H1 (cell line): ENCODE measurements around the gene ABI1. TPM values are rescaled to one million over a fixed set of nuclear protein-coding genes. Genes with fewer than 3 reads are reported as not detected.

Experiments used
- CTCF ChIA-PET: fragments of 300-600 bp; sonication (Branson Sonifier 250); formaldehyde crosslinking; loops from one replicate; lab custom pipeline; 2021; ENCODE audit not compliant: partially characterized antibody; lab: Charles Lee
- POLR2A ChIA-PET: fragments of 300-600 bp; sonication (Branson Sonifier 250); formaldehyde crosslinking; loops from one replicate; lab custom pipeline; 2021; ENCODE audit warnings: inconsistent platforms; ENCODE audit not compliant: partially characterized antibody; lab: Charles Lee
- DNase-seq, 2 experiments: peaks; one replicate each; pipeline versions ENCODE4 v3.0.0 to v3.0.0-alpha.2; 2010 to 2022; ENCODE audit warnings: low spot score in 2 of 2, low read depth in 1 of 2, mixed read lengths in 1 of 2
- FAIRE-seq: peaks from 2 replicates; lab custom pipeline; 2011; peaks lifted over from hg19 to GRCh38; lab: Jason Lieb, UNC
- H2AFZ ChIP-seq: 2 replicates; pipeline ENCODE4 v1.8.1; 2012; ENCODE audit warnings: low read length, inconsistent platforms
- H2AK5ac ChIP-seq: 2 replicates; pipeline ENCODE4 v1.6.1; 2013; ENCODE audit warnings: low read depth, low read length
- H2BK120ac ChIP-seq: replicated peaks from 2 replicates; pipeline ENCODE3; 2013; ENCODE audit warnings: low read depth, low read length, inconsistent platforms
- H2BK12ac ChIP-seq: 2 replicates; pipeline ENCODE4 v1.6.1; 2013; ENCODE audit warnings: low read depth, low read length
- H2BK15ac ChIP-seq: 2 replicates; pipeline ENCODE4 v1.6.1; 2013; ENCODE audit warnings: low read length
- H2BK20ac ChIP-seq: 2 replicates; pipeline ENCODE4 v1.6.1; 2013; ENCODE audit warnings: low read length
- H2BK5ac ChIP-seq: 2 replicates; pipeline ENCODE4 v1.6.1; 2013; ENCODE audit warnings: low read depth, low read length
- H3K14ac ChIP-seq: 2 replicates; pipeline ENCODE4 v1.6.1; 2013; ENCODE audit warnings: inconsistent platforms; ENCODE audit not compliant: insufficient read length
- H3K18ac ChIP-seq: 2 replicates; pipeline ENCODE4 v1.6.1; 2013; ENCODE audit warnings: low read length; ENCODE audit errors: extremely low read depth
- H3K23ac ChIP-seq: 2 replicates; pipeline ENCODE4 v1.6.1; 2013; ENCODE audit warnings: inconsistent platforms; ENCODE audit not compliant: insufficient read length
- H3K23me2 ChIP-seq: 2 replicates; pipeline ENCODE4 v1.6.1; 2013; ENCODE audit warnings: low read depth, low read length
- H3K27ac ChIP-seq: 2 replicates; pipeline ENCODE4 v1.6.1; 2011; ENCODE audit warnings: low read depth, low read length, inconsistent platforms
- H3K27me3 ChIP-seq, 4 experiments: replicated peaks in 1 of 4; 1 replicate in 1 of 4; 2 replicates in 3 of 4; pipeline versions ENCODE4 v1.6.1 to v1.8.1; 2011 to 2013; ENCODE audit warnings: low read length in 3 of 4, mild to moderate bottlenecking in 3 of 4, inconsistent platforms in 2 of 4, mixed read lengths in 2 of 4, moderate library complexity in 1 of 4; ENCODE audit not compliant: control insufficient read depth in 3 of 4, insufficient read depth in 3 of 4; ENCODE audit errors: extremely low read depth in 1 of 4
- H3K36me3 ChIP-seq, 4 experiments: 2 replicates each; pipeline versions ENCODE4 v1.6.1 to v1.8.1; 2011 to 2013; ENCODE audit warnings: mild to moderate bottlenecking in 4 of 4, low read length in 3 of 4, moderate library complexity in 2 of 4, control low read depth in 1 of 4, inconsistent platforms in 1 of 4; ENCODE audit not compliant: insufficient read depth in 4 of 4, control insufficient read depth in 2 of 4
- H3K4ac ChIP-seq: replicated peaks from 2 replicates; pipeline ENCODE3; 2013; ENCODE audit warnings: low read length, low read depth, mixed read lengths, inconsistent platforms; ENCODE audit not compliant: insufficient read length
- H3K4me1 ChIP-seq, 4 experiments: replicated peaks in 1 of 4; 1 replicate in 1 of 4; 2 replicates in 3 of 4; pipeline versions ENCODE4 v1.6.1 to v1.8.1; 2011 to 2013; ENCODE audit warnings: low read length in 3 of 4, inconsistent platforms in 2 of 4, mixed read lengths in 1 of 4; ENCODE audit not compliant: insufficient read depth in 4 of 4, control insufficient read depth in 3 of 4
- H3K4me2 ChIP-seq, 2 experiments: 2 replicates each; pipeline versions ENCODE4 v1.6.1 to v1.8.1; 2011 to 2013; ENCODE audit warnings: low read depth in 2 of 2, low read length in 2 of 2, control low read depth in 1 of 2, inconsistent platforms in 1 of 2, mild to moderate bottlenecking in 1 of 2; ENCODE audit not compliant: insufficient read depth in 1 of 2
- H3K4me3 ChIP-seq, 4 experiments: fragments of 200-600, 300-600 bp in 1 of 4; sonication (generic), shearing (Covaris generic), sonication (Bioruptor Twin) in 1 of 4; 2 replicates each; pipeline versions ENCODE4 v1.5.1 to v1.8.1; 2011 to 2016; ENCODE audit warnings: low read length in 4 of 4, low read depth in 3 of 4, control low read depth in 2 of 4, inconsistent platforms in 2 of 4, mild to moderate bottlenecking in 2 of 4, mixed read lengths in 1 of 4, moderate library complexity in 1 of 4; ENCODE audit not compliant: insufficient read depth in 2 of 4; ENCODE audit errors: extremely low read depth in 1 of 4
- H3K56ac ChIP-seq: replicated peaks from 2 replicates; pipeline ENCODE3; 2013; ENCODE audit warnings: low read depth, mild to moderate bottlenecking, mixed read lengths, low read length, inconsistent platforms; ENCODE audit not compliant: insufficient read length
- H3K79me1 ChIP-seq: 2 replicates; pipeline ENCODE4 v1.6.1; 2013; ENCODE audit warnings: low read depth, low read length, control low read depth
- H3K79me2 ChIP-seq, 2 experiments: 2 replicates each; pipeline versions ENCODE4 v1.6.1 to v1.8.1; 2012 to 2013; ENCODE audit warnings: low read length in 2 of 2, mild to moderate bottlenecking in 2 of 2, inconsistent platforms in 1 of 2; ENCODE audit not compliant: insufficient read depth in 2 of 2, control insufficient read depth in 1 of 2
- H3K9ac ChIP-seq, 4 experiments: replicated peaks in 1 of 4; 1 replicate in 1 of 4; 2 replicates in 3 of 4; pipeline versions ENCODE4 v1.6.1 to v1.8.1; 2011 to 2013; ENCODE audit warnings: low read depth in 3 of 4, low read length in 3 of 4, control low read depth in 2 of 4, mild to moderate bottlenecking in 2 of 4, moderate library complexity in 2 of 4, inconsistent platforms in 1 of 4; ENCODE audit errors: extremely low read depth in 1 of 4
- H3K9me3 ChIP-seq, 2 experiments: 2 replicates each; pipeline versions ENCODE4 v1.6.1 to v1.8.1; 2012 to 2013; ENCODE audit warnings: mild to moderate bottlenecking in 2 of 2, moderate library complexity in 2 of 2, control low read depth in 1 of 2, inconsistent platforms in 1 of 2, low read depth in 1 of 2, low read length in 1 of 2, mixed read lengths in 1 of 2; ENCODE audit not compliant: insufficient read depth in 2 of 2
- H4K20me1 ChIP-seq, 2 experiments: replicated peaks in 1 of 2; 2 replicates each; pipeline versions ENCODE3 to v1.8.1; 2011 to 2013; ENCODE audit warnings: inconsistent platforms in 2 of 2, low read length in 2 of 2, mild to moderate bottlenecking in 1 of 2; ENCODE audit not compliant: insufficient read depth in 2 of 2, control insufficient read depth in 1 of 2
- H4K5ac ChIP-seq: 2 replicates; pipeline ENCODE4 v1.6.1; 2013; ENCODE audit warnings: low read length, low read depth, mixed read lengths, inconsistent platforms; ENCODE audit not compliant: insufficient read length
- H4K8ac ChIP-seq: 2 replicates; pipeline ENCODE4 v1.8.0; 2013; ENCODE audit warnings: mild to moderate bottlenecking, moderate library complexity, low read length, inconsistent platforms; ENCODE audit not compliant: insufficient read depth; ENCODE audit errors: extremely low read depth
- H4K91ac ChIP-seq: replicated peaks from 2 replicates; pipeline ENCODE3; 2013; ENCODE audit warnings: low read length, mixed read lengths, inconsistent platforms; ENCODE audit not compliant: insufficient read length
- CHD1 ChIP-seq: IDR thresholded peaks from 2 replicates; pipeline ENCODE4 v1.6.1; 2012; ENCODE audit warnings: low read depth, low read length, improper control_type of control experiment
- CHD2 ChIP-seq: IDR thresholded peaks from 2 replicates; pipeline ENCODE4 v1.6.1; 2012; ENCODE audit warnings: low read length, improper control_type of control experiment
- RAD21 ChIP-seq, 2 experiments: IDR thresholded peaks in 1 of 2; conservative IDR thresholded peaks in 1 of 2; 2 replicates each; pipeline ENCODE4 v1.6.1; 2011; ENCODE audit warnings: low read depth in 2 of 2, low read length in 2 of 2, improper control_type of control experiment in 1 of 2, inconsistent platforms in 1 of 2, mild to moderate bottlenecking in 1 of 2, moderate library complexity in 1 of 2
- SUZ12 ChIP-seq: fragments of 200-600 bp; sonication (generic); IDR thresholded peaks from 2 replicates; pipeline ENCODE4 v1.6.1; 2012; ENCODE audit warnings: mild to moderate bottlenecking, inconsistent platforms, low read length, moderate library complexity, mixed read lengths
- TAF7 ChIP-seq: optimal IDR thresholded peaks from 2 replicates; pipeline ENCODE3; 2011; ENCODE audit warnings: low read depth, mild to moderate bottlenecking, inconsistent platforms, low read length, moderate library complexity, borderline replicate concordance
- WGBS, 2 experiments: shearing (Covaris generic) in 1 of 2; methylation state at CpG; one replicate each; pipeline versions ENCODE4 v1.1.6 to v1.1.7; 2013 to 2015; ENCODE audit warnings: low lambda C conversion rate in 2 of 2, mixed read lengths in 2 of 2, inconsistent platforms in 1 of 2, low coverage in 1 of 2, missing lambda C conversion rate in 1 of 2; ENCODE audit not compliant: insufficient replicate concordance in 2 of 2, insufficient coverage in 1 of 2, insufficient read length in 1 of 2; ENCODE audit errors: extremely low coverage in 1 of 2, missing lambda C conversion rate in 1 of 2; 5-methylcytosine and 5-hydroxymethylcytosine counted together
- polyA plus RNA-seq, 7 experiments: library from polyadenylated mRNA; depleted of rRNA in 3 of 7; stranded (reverse) in 5 of 7; unstranded in 2 of 7; fragments of >200 nt in 5 of 7; fragments of 200-250 nt in 2 of 7; gene quantifications; 1 replicate in 5 of 7; 2 replicates in 1 of 7; 4 replicates in 1 of 7; pipeline versions ENCODE4 v1.2.1 to v1.2.3, GENCODE V29; 2011 to 2013; ENCODE audit warnings: missing spikeins in 2 of 7, mixed read lengths in 2 of 7
- total RNA-seq: library from RNA; stranded (reverse); fragmentation: NEBNext Ultra II Directional; extraction: Animal tissue kit (Norgen Biotek cat#: 25700); gene quantifications from 2 replicates; pipeline ENCODE4 v1.2.1, GENCODE V29; 2021

ABI1 gene
- total and polyA plus RNA-seq, 2 of the 8 experiments (the other 6 are each of a cell fraction or from before 2014, with no cell fraction given): 35.4 to 37.0 TPM

- no peak overlapping the region for H3K4me3 ChIP-seq
- no peak overlapping the region for H2BK20ac ChIP-seq
- no peak for DNase-seq
- no peak overlapping the region for H4K5ac ChIP-seq
- no peak overlapping the region for H3K27ac ChIP-seq
- H2BK15ac ChIP-seq: no peak overlapping the region
- no peak overlapping the region for H3K4ac ChIP-seq
- H3K4me2 ChIP-seq: no peak overlapping the region
- H3K36me3 ChIP-seq: peaks cover 0 to 35% (median 16%) of the 10 kb centered on the region in 4 experiments; a peak in 5 of 8 replicates
- H3K4me1 ChIP-seq: peaks cover 0 to 1% (median under 1%) of the 10 kb centered on the region in 4 experiments; a peak in 2 of 7 replicates
- no peak overlapping the region for H2AK5ac ChIP-seq
- no peak overlapping the region for H3K18ac ChIP-seq
- H2AFZ ChIP-seq: no peak overlapping the region
- no peak overlapping the region for H3K56ac ChIP-seq
- H3K23me2 ChIP-seq: no peaks in the 10 kb centered on the region
- no peak for TF ChIP-seq TAF7
- TF ChIP-seq RAD21 (IDR thresholded peaks at IDR 0.05 in 1 of 2, conservative IDR thresholded peaks at IDR 0.05 in 1 of 2; ENCODE audit: low read depth in 2 of 2, low read length in 2 of 2): peak; percentile 36 to 40
- no peak for TF ChIP-seq SUZ12
- no peak for TF ChIP-seq CHD1
- TF ChIP-seq CHD2: no peak
- TF ChIP-seq, all 59 proteins: peak for 1
- WGBS, 2 experiments: 90% methylated on average over 7 of the region's 7 CpGs; no CpG with 5 or more reads in 1 of the 2 experiments
- no peak overlapping the region for H3K23ac ChIP-seq
- H3K14ac ChIP-seq: no peak overlapping the region
- FAIRE-seq: no peak
- no peak overlapping the region for H4K8ac ChIP-seq
- no peak overlapping the region for H4K91ac ChIP-seq
- no peaks in the 10 kb centered on the region for H3K27me3 ChIP-seq
- H2BK12ac ChIP-seq: no peak overlapping the region
- no peaks in the 10 kb centered on the region for H3K9me3 ChIP-seq
- POLR2A ChIA-PET: interaction anchor here (0.7 kb wide), 1 partner anchor 214 kb away, joined by 3 read pairs; no protein-coding TSS in a partner anchor
- H3K79me1 ChIP-seq: no peaks in the 10 kb centered on the region
- CTCF ChIA-PET: interaction anchor here (0.7 to 8.2 kb wide), 6 partner anchors 12 to 185 kb away, joined by 3 to 147 read pairs (median 4); no protein-coding TSS in a partner anchor
- H2BK5ac ChIP-seq: no peak overlapping the region
- H2BK120ac ChIP-seq: no peak overlapping the region
- no peaks in the 10 kb centered on the region for H3K79me2 ChIP-seq
- no peaks in the 10 kb centered on the region for H4K20me1 ChIP-seq
- H3K9ac ChIP-seq: no peak overlapping the region
Measured at GRCh38 chr10:26728957-26729356, 131.8 kb downstream of the ABI1 start.
